H1 (cell line): ENCODE measurements around the gene EXD2. TPM values are rescaled to one million over a fixed set of nuclear protein-coding genes. Genes with fewer than 3 reads are reported as not detected.

ENCODE experiments used
- CTCF ChIA-PET: fragments of 300-600 bp; sonication (Branson Sonifier 250); formaldehyde crosslinking; loops from one replicate; lab custom pipeline; 2021; ENCODE audit not compliant: partially characterized antibody; lab: Charles Lee
- POLR2A ChIA-PET: fragments of 300-600 bp; sonication (Branson Sonifier 250); formaldehyde crosslinking; loops from one replicate; lab custom pipeline; 2021; ENCODE audit warnings: inconsistent platforms; ENCODE audit not compliant: partially characterized antibody; lab: Charles Lee
- DNase-seq, 2 experiments: peaks; one replicate each; pipeline versions ENCODE4 v3.0.0 to v3.0.0-alpha.2; 2010 to 2022; ENCODE audit warnings: low spot score in 2 of 2, low read depth in 1 of 2, mixed read lengths in 1 of 2
- FAIRE-seq: peaks from 2 replicates; lab custom pipeline; 2011; peaks lifted over from hg19 to GRCh38; lab: Jason Lieb, UNC
- H2AFZ ChIP-seq: 2 replicates; pipeline ENCODE4 v1.8.1; 2012; ENCODE audit warnings: low read length, inconsistent platforms
- H2AK5ac ChIP-seq: 2 replicates; pipeline ENCODE4 v1.6.1; 2013; ENCODE audit warnings: low read depth, low read length
- H2BK120ac ChIP-seq: replicated peaks from 2 replicates; pipeline ENCODE3; 2013; ENCODE audit warnings: low read depth, low read length, inconsistent platforms
- H2BK12ac ChIP-seq: 2 replicates; pipeline ENCODE4 v1.6.1; 2013; ENCODE audit warnings: low read depth, low read length
- H2BK15ac ChIP-seq: 2 replicates; pipeline ENCODE4 v1.6.1; 2013; ENCODE audit warnings: low read length
- H2BK20ac ChIP-seq: 2 replicates; pipeline ENCODE4 v1.6.1; 2013; ENCODE audit warnings: low read length
- H2BK5ac ChIP-seq: 2 replicates; pipeline ENCODE4 v1.6.1; 2013; ENCODE audit warnings: low read depth, low read length
- H3K14ac ChIP-seq: 2 replicates; pipeline ENCODE4 v1.6.1; 2013; ENCODE audit warnings: inconsistent platforms; ENCODE audit not compliant: insufficient read length
- H3K18ac ChIP-seq: 2 replicates; pipeline ENCODE4 v1.6.1; 2013; ENCODE audit warnings: low read length; ENCODE audit errors: extremely low read depth
- H3K23ac ChIP-seq: 2 replicates; pipeline ENCODE4 v1.6.1; 2013; ENCODE audit warnings: inconsistent platforms; ENCODE audit not compliant: insufficient read length
- H3K23me2 ChIP-seq: 2 replicates; pipeline ENCODE4 v1.6.1; 2013; ENCODE audit warnings: low read depth, low read length
- H3K27ac ChIP-seq: 2 replicates; pipeline ENCODE4 v1.6.1; 2011; ENCODE audit warnings: low read depth, low read length, inconsistent platforms
- H3K27me3 ChIP-seq, 4 experiments: replicated peaks in 1 of 4; 1 replicate in 1 of 4; 2 replicates in 3 of 4; pipeline versions ENCODE4 v1.6.1 to v1.8.1; 2011 to 2013; ENCODE audit warnings: low read length in 3 of 4, mild to moderate bottlenecking in 3 of 4, inconsistent platforms in 2 of 4, mixed read lengths in 2 of 4, moderate library complexity in 1 of 4; ENCODE audit not compliant: control insufficient read depth in 3 of 4, insufficient read depth in 3 of 4; ENCODE audit errors: extremely low read depth in 1 of 4
- H3K36me3 ChIP-seq, 4 experiments: 2 replicates each; pipeline versions ENCODE4 v1.6.1 to v1.8.1; 2011 to 2013; ENCODE audit warnings: mild to moderate bottlenecking in 4 of 4, low read length in 3 of 4, moderate library complexity in 2 of 4, control low read depth in 1 of 4, inconsistent platforms in 1 of 4; ENCODE audit not compliant: insufficient read depth in 4 of 4, control insufficient read depth in 2 of 4
- H3K4ac ChIP-seq: replicated peaks from 2 replicates; pipeline ENCODE3; 2013; ENCODE audit warnings: low read length, low read depth, mixed read lengths, inconsistent platforms; ENCODE audit not compliant: insufficient read length
- H3K4me1 ChIP-seq, 4 experiments: replicated peaks in 1 of 4; 1 replicate in 1 of 4; 2 replicates in 3 of 4; pipeline versions ENCODE4 v1.6.1 to v1.8.1; 2011 to 2013; ENCODE audit warnings: low read length in 3 of 4, inconsistent platforms in 2 of 4, mixed read lengths in 1 of 4; ENCODE audit not compliant: insufficient read depth in 4 of 4, control insufficient read depth in 3 of 4
- H3K4me2 ChIP-seq, 2 experiments: 2 replicates each; pipeline versions ENCODE4 v1.6.1 to v1.8.1; 2011 to 2013; ENCODE audit warnings: low read depth in 2 of 2, low read length in 2 of 2, control low read depth in 1 of 2, inconsistent platforms in 1 of 2, mild to moderate bottlenecking in 1 of 2; ENCODE audit not compliant: insufficient read depth in 1 of 2
- H3K4me3 ChIP-seq, 4 experiments: fragments of 200-600, 300-600 bp in 1 of 4; sonication (generic), shearing (Covaris generic), sonication (Bioruptor Twin) in 1 of 4; 2 replicates each; pipeline versions ENCODE4 v1.5.1 to v1.8.1; 2011 to 2016; ENCODE audit warnings: low read length in 4 of 4, low read depth in 3 of 4, control low read depth in 2 of 4, inconsistent platforms in 2 of 4, mild to moderate bottlenecking in 2 of 4, mixed read lengths in 1 of 4, moderate library complexity in 1 of 4; ENCODE audit not compliant: insufficient read depth in 2 of 4; ENCODE audit errors: extremely low read depth in 1 of 4
- H3K56ac ChIP-seq: replicated peaks from 2 replicates; pipeline ENCODE3; 2013; ENCODE audit warnings: low read depth, mild to moderate bottlenecking, mixed read lengths, low read length, inconsistent platforms; ENCODE audit not compliant: insufficient read length
- H3K79me1 ChIP-seq: 2 replicates; pipeline ENCODE4 v1.6.1; 2013; ENCODE audit warnings: low read depth, low read length, control low read depth
- H3K79me2 ChIP-seq, 2 experiments: 2 replicates each; pipeline versions ENCODE4 v1.6.1 to v1.8.1; 2012 to 2013; ENCODE audit warnings: low read length in 2 of 2, mild to moderate bottlenecking in 2 of 2, inconsistent platforms in 1 of 2; ENCODE audit not compliant: insufficient read depth in 2 of 2, control insufficient read depth in 1 of 2
- H3K9ac ChIP-seq, 4 experiments: replicated peaks in 1 of 4; 1 replicate in 1 of 4; 2 replicates in 3 of 4; pipeline versions ENCODE4 v1.6.1 to v1.8.1; 2011 to 2013; ENCODE audit warnings: low read depth in 3 of 4, low read length in 3 of 4, control low read depth in 2 of 4, mild to moderate bottlenecking in 2 of 4, moderate library complexity in 2 of 4, inconsistent platforms in 1 of 4; ENCODE audit errors: extremely low read depth in 1 of 4
- H3K9me3 ChIP-seq, 2 experiments: 2 replicates each; pipeline versions ENCODE4 v1.6.1 to v1.8.1; 2012 to 2013; ENCODE audit warnings: mild to moderate bottlenecking in 2 of 2, moderate library complexity in 2 of 2, control low read depth in 1 of 2, inconsistent platforms in 1 of 2, low read depth in 1 of 2, low read length in 1 of 2, mixed read lengths in 1 of 2; ENCODE audit not compliant: insufficient read depth in 2 of 2
- H4K20me1 ChIP-seq, 2 experiments: replicated peaks in 1 of 2; 2 replicates each; pipeline versions ENCODE3 to v1.8.1; 2011 to 2013; ENCODE audit warnings: inconsistent platforms in 2 of 2, low read length in 2 of 2, mild to moderate bottlenecking in 1 of 2; ENCODE audit not compliant: insufficient read depth in 2 of 2, control insufficient read depth in 1 of 2
- H4K5ac ChIP-seq: 2 replicates; pipeline ENCODE4 v1.6.1; 2013; ENCODE audit warnings: low read length, low read depth, mixed read lengths, inconsistent platforms; ENCODE audit not compliant: insufficient read length
- H4K8ac ChIP-seq: 2 replicates; pipeline ENCODE4 v1.8.0; 2013; ENCODE audit warnings: mild to moderate bottlenecking, moderate library complexity, low read length, inconsistent platforms; ENCODE audit not compliant: insufficient read depth; ENCODE audit errors: extremely low read depth
- H4K91ac ChIP-seq: replicated peaks from 2 replicates; pipeline ENCODE3; 2013; ENCODE audit warnings: low read length, mixed read lengths, inconsistent platforms; ENCODE audit not compliant: insufficient read length
- BACH1 ChIP-seq: IDR thresholded peaks from 2 replicates; pipeline ENCODE4 v1.6.1; 2012; ENCODE audit warnings: low read length, improper control_type of control experiment
- BRCA1 ChIP-seq: IDR thresholded peaks from 2 replicates; pipeline ENCODE4 v1.6.1; 2012; ENCODE audit warnings: low read depth, low read length, improper control_type of control experiment
- RBBP5 ChIP-seq: IDR thresholded peaks from 2 replicates; pipeline ENCODE4 v1.7.1; 2012; ENCODE audit warnings: low read depth, mild to moderate bottlenecking, inconsistent platforms, low read length, moderate library complexity, borderline replicate concordance
- RNF2 ChIP-seq: fragments of 200-900, 300-1000 bp; sonication (generic); IDR thresholded peaks from 2 replicates; pipeline ENCODE4 v1.7.1; 2016; ENCODE audit warnings: borderline replicate concordance, low read depth, mild to moderate bottlenecking, antibody characterized with exemption, low read length; ENCODE audit not compliant: poor library complexity, severe bottlenecking; ENCODE audit errors: missing control alignments
- WGBS, 2 experiments: shearing (Covaris generic) in 1 of 2; methylation state at CpG; one replicate each; pipeline versions ENCODE4 v1.1.6 to v1.1.7; 2013 to 2015; ENCODE audit warnings: low lambda C conversion rate in 2 of 2, mixed read lengths in 2 of 2, inconsistent platforms in 1 of 2, low coverage in 1 of 2, missing lambda C conversion rate in 1 of 2; ENCODE audit not compliant: insufficient replicate concordance in 2 of 2, insufficient coverage in 1 of 2, insufficient read length in 1 of 2; ENCODE audit errors: extremely low coverage in 1 of 2, missing lambda C conversion rate in 1 of 2; 5-methylcytosine and 5-hydroxymethylcytosine counted together
- polyA plus RNA-seq, 7 experiments: library from polyadenylated mRNA; depleted of rRNA in 3 of 7; stranded (reverse) in 5 of 7; unstranded in 2 of 7; fragments of >200 nt in 5 of 7; fragments of 200-250 nt in 2 of 7; gene quantifications; 1 replicate in 5 of 7; 2 replicates in 1 of 7; 4 replicates in 1 of 7; pipeline versions ENCODE4 v1.2.1 to v1.2.3, GENCODE V29; 2011 to 2013; ENCODE audit warnings: missing spikeins in 2 of 7, mixed read lengths in 2 of 7
- total RNA-seq: library from RNA; stranded (reverse); fragmentation: NEBNext Ultra II Directional; extraction: Animal tissue kit (Norgen Biotek cat#: 25700); gene quantifications from 2 replicates; pipeline ENCODE4 v1.2.1, GENCODE V29; 2021
- TF ChIP-seq, protein P1 (sequence below): IDR thresholded peaks from 2 replicates; pipeline ENCODE4 v1.6.1; 2012; ENCODE audit warnings: low read length, inconsistent platforms

Gene EXD2
- total and polyA plus RNA-seq, 2 of the 8 experiments (the other 6 are each of a cell fraction or from before 2014, with no cell fraction given), result 11.9 to 25.9 TPM

DNA sequence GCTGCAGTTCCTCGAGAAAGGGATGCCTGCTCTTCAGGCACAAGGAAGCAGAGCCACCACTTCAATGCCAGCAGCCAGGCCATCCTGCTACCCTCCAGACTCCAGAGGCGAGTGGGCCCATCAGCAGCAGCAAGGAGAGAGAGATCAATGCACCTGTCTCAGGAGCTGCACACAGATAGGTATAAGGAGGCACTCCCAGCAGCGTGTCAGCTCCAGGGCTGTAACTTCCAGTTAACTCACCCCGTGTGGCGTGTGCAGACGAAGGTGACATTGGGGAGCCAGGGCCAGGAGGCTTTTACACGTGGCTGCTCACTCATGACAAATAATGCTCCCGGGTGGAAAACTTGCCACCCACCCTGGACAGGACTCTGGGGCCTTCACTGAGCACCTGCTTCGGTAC is 92.9 kb downstream of the EXD2 start:
- H4K20me1 ChIP-seq, result no peaks in the 10 kb centered on the region
- POLR2A ChIA-PET, result no interaction called here
- no peaks in the 10 kb centered on the region for H3K36me3 ChIP-seq
- H3K9me3 ChIP-seq, result no peaks in the 10 kb centered on the region
- no peak overlapping the region for H2BK5ac ChIP-seq
- FAIRE-seq (no peak), DNase-seq (no peak)
- H3K4me3 ChIP-seq, result no peak overlapping the region
- H4K5ac ChIP-seq, result no peak overlapping the region
- no peak overlapping the region for H4K91ac ChIP-seq
- no peaks in the 10 kb centered on the region; a peak in 1 of 7 replicates for H3K27me3 ChIP-seq
- H3K4me2 ChIP-seq, result no peak overlapping the region
- no peak overlapping the region for H3K9ac ChIP-seq
- no peak overlapping the region for H3K56ac ChIP-seq
- H3K23me2 ChIP-seq, result no peaks in the 10 kb centered on the region
- H2BK20ac ChIP-seq, result no peak overlapping the region
- H3K27ac ChIP-seq, result no peak overlapping the region
- no peak overlapping the region for H3K18ac ChIP-seq
- H2AK5ac ChIP-seq, result no peak overlapping the region
- H3K14ac ChIP-seq, result no peak overlapping the region
- H3K79me2 ChIP-seq, result no peaks in the 10 kb centered on the region
- no peak overlapping the region for H3K4ac ChIP-seq
- CTCF ChIA-PET, result interaction anchor here (1.6 to 6.4 kb wide), 3 partner anchors 15 to 22 kb away, joined by 5 to 63 read pairs (median 10); no protein-coding TSS in a partner anchor
- no peak overlapping the region for H2BK12ac ChIP-seq
- no peak overlapping the region for H3K23ac ChIP-seq
- no peak overlapping the region for H4K8ac ChIP-seq
- H3K4me1 ChIP-seq, result peaks cover 0 to 2% (median under 1%) of the 10 kb centered on the region in 4 experiments; a peak in 2 of 7 replicates
- H2AFZ ChIP-seq, result no peak overlapping the region
- WGBS, 2 experiments, result 90% methylated on average over 9 of the region's 9 CpGs; no CpG with 5 or more reads in 1 of the 2 experiments
- H3K79me1 ChIP-seq, result no peaks in the 10 kb centered on the region
- no peak overlapping the region for H2BK120ac ChIP-seq
- no peak overlapping the region for H2BK15ac ChIP-seq
- TF ChIP-seq BACH1 (no peak), BRCA1 (no peak), RBBP5 (no peak), RNF2 (no peak)
- TF ChIP-seq, protein P1, sequence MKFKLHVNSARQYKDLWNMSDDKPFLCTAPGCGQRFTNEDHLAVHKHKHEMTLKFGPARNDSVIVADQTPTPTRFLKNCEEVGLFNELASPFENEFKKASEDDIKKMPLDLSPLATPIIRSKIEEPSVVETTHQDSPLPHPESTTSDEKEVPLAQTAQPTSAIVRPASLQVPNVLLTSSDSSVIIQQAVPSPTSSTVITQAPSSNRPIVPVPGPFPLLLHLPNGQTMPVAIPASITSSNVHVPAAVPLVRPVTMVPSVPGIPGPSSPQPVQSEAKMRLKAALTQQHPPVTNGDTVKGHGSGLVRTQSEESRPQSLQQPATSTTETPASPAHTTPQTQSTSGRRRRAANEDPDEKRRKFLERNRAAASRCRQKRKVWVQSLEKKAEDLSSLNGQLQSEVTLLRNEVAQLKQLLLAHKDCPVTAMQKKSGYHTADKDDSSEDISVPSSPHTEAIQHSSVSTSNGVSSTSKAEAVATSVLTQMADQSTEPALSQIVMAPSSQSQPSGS, result no peak
